HL-60 (cell line): Measurements from ENCODE around the gene TNNI2.

Experiments
- DNase-seq, 2 experiments: peaks; one replicate each; pipeline ENCODE4 v3.0.0-alpha.2; 2010 to 2020; ENCODE audit warnings: low read depth in 1 of 2, low spot score in 1 of 2
- H3K27ac ChIP-seq: fragments of 250-450 bp; sonication (Bioruptor Pico); replicated peaks from 2 replicates; pipeline ENCODE4 v1.5.1; 2020; ENCODE audit warnings: mild to moderate bottlenecking, moderate library complexity
- H3K27me3 ChIP-seq: fragments of 250-450 bp; sonication (Bioruptor Pico); 2 replicates; pipeline ENCODE4 v1.5.1; 2021; ENCODE audit warnings: mild to moderate bottlenecking, moderate library complexity; ENCODE audit not compliant: insufficient read depth, poor library complexity, severe bottlenecking
- H3K4me3 ChIP-seq: replicated peaks from 2 replicates; pipeline ENCODE4 v1.5.1; 2011; ENCODE audit warnings: mild to moderate bottlenecking, control low read depth, low read length; ENCODE audit not compliant: insufficient read depth
- CTCF ChIP-seq: IDR thresholded peaks from one replicate; pipeline ENCODE4 v1.5.1; 2011; ENCODE audit warnings: low read length, control low read depth, inconsistent platforms; ENCODE audit not compliant: insufficient read depth
- GABPA ChIP-seq: IDR thresholded peaks from 2 replicates; pipeline ENCODE4 v1.6.1; 2012; ENCODE audit warnings: low read depth
- POLR2AphosphoS5 ChIP-seq: IDR thresholded peaks from 2 replicates; pipeline ENCODE4 v1.6.1; 2012; ENCODE audit warnings: low read depth
- REST ChIP-seq: IDR thresholded peaks from 2 replicates; pipeline ENCODE4 v1.6.1; 2012; ENCODE audit warnings: low read depth; ENCODE audit not compliant: insufficient replicate concordance
- SPI1 ChIP-seq: IDR thresholded peaks from 2 replicates; pipeline ENCODE4 v1.6.1; 2012; ENCODE audit warnings: low read depth, mild to moderate bottlenecking, borderline replicate concordance

Gene TNNI2

GRCh38 chr11:1878137-1879031, 39.6 kb downstream of the TNNI2 start:
- H3K27ac ChIP-seq = no peak overlapping the region

GRCh38 chr11:1879342-1879940, 40.7 kb downstream of the TNNI2 start:
- Histone ChIP-seq H3K27me3 (no peaks in the 10 kb centered on the region), H3K27ac (no peak overlapping the region), H3K4me3 (no peak overlapping the region)
- DNase-seq = no peak
- TF ChIP-seq CTCF (no peak), REST (no peak), SPI1 (no peak), GABPA (no peak), POLR2AphosphoS5 (no peak)

More at GRCh38 chr11:1878137-1879031, 39.6 kb downstream of the TNNI2 start:
- Histone ChIP-seq H3K4me3 (no peak overlapping the region), H3K27me3 (no peaks in the 10 kb centered on the region)
- no peak for TF ChIP-seq GABPA
- no peak for TF ChIP-seq REST
- no peak for TF ChIP-seq CTCF
- TF ChIP-seq SPI1 = no peak
- no peak for TF ChIP-seq POLR2AphosphoS5
- DNase-seq = no peak

- Histone ChIP-seq H3K4me3 (no peak overlapping the region), H3K27ac (no peak overlapping the region), H3K27me3 (no peaks in the 10 kb centered on the region)
- no peak for TF ChIP-seq SPI1
- TF ChIP-seq POLR2AphosphoS5 = no peak
- no peak for TF ChIP-seq CTCF
- no peak for TF ChIP-seq GABPA
- no peak for TF ChIP-seq REST
- DNase-seq = no peak
Measured at GRCh38 chr11:1879941-1880720, 41.4 kb downstream of the TNNI2 start.
